Mucosa of rectum (tissue), 2 donors: Measurements from ENCODE around the gene TP63.

ENCODE experiments used
- H3K27ac ChIP-seq, 2 donors: one replicate each; pipeline ENCODE4 v1.7.0; 2013; ENCODE audit warnings: inconsistent platforms in 2 of 2, low read depth in 2 of 2, low read length in 2 of 2
- H3K27me3 ChIP-seq, 2 donors: one replicate each; pipeline ENCODE4 v1.7.0; 2013; ENCODE audit warnings: low read length in 2 of 2; ENCODE audit not compliant: control insufficient read depth in 2 of 2, insufficient read depth in 2 of 2
- H3K36me3 ChIP-seq, 2 donors: one replicate each; pipeline ENCODE4 v1.7.0; 2013; ENCODE audit warnings: low read length in 2 of 2; ENCODE audit not compliant: control insufficient read depth in 2 of 2, insufficient read depth in 2 of 2
- H3K4me1 ChIP-seq, 2 donors: one replicate each; pipeline ENCODE4 v1.7.0; 2013; ENCODE audit warnings: low read length in 2 of 2, mild to moderate bottlenecking in 1 of 2; ENCODE audit not compliant: control insufficient read depth in 2 of 2, insufficient read depth in 2 of 2
- H3K4me3 ChIP-seq, 2 donors: one replicate each; pipeline ENCODE4 v1.7.0; 2013; ENCODE audit warnings: low read length in 2 of 2
- H3K9ac ChIP-seq, 2 donors: one replicate each; pipeline ENCODE4 v1.7.0; 2013; ENCODE audit warnings: low read length in 2 of 2, low read depth in 1 of 2, mild to moderate bottlenecking in 1 of 2
- H3K9me3 ChIP-seq, 2 donors: one replicate each; pipeline ENCODE4 v1.7.0; 2013; ENCODE audit warnings: low read length in 2 of 2; ENCODE audit not compliant: control insufficient read depth in 2 of 2
- donor health status: healthy.
- donor health status: Normal muscosa, but diverticular disease.

TP63 gene

GRCh38 chr3:189901481-189901880, 270.3 kb downstream of the TP63 start:
- Histone ChIP-seq H3K27ac (no peak overlapping the region), H3K4me1 (peaks cover 4 to 21% of the 10 kb centered on the region in 2 donors), H3K9me3 (no peaks in the 10 kb centered on the region)

DNA sequence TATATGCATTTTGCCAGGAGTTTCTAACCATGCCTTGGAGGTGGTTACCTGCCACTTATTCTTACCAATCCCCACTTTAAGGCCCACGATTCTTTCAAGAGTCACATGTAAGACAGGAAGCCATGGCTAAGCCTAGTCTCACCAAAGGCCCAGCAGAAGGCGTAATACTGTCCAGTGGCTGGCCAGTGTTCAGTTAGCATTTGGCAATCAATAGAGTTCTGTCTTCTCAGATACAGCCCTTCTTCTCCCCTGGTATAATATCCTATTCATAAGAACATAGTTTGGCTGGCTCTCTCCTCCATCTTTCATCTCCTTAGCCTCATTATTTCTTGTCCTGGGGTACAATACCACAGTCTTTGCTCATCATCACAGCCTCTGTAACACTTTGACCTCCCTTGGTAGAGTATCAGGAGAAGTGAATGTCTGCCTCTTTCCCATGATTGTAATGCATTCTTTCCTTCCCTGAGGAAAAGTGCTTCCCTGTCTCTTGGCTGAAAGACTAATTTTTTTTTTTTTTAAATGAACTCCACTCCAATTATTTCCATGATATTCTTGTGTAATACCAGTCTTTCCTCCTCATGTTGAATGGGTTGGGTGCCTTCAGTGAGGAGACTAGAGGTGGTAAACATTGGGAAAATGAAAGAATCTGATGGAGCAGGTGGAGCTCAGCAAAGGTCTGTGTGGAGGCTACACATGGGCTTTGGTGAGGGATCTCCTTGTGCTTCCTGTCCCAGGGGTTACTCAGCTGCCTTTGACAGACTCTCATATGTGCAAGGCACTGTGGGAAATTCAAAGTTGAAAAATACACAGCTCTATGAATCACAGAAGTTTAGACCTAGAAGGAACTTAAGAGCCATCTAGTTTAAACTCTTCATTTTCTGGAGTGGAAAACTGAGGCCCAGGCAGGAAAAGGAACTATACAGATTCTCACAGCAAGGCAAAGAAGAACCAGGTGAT, 271.3 kb downstream of the TP63 start:
- Histone ChIP-seq H3K9me3 (no peaks in the 10 kb centered on the region), H3K9ac (no peak overlapping the region), H3K27ac (peak overlapping the region; percentile 53 to 77), H3K4me3 (no peak overlapping the region), H3K27me3 (no peaks in the 10 kb centered on the region), H3K4me1 (peaks cover 4 to 21% of the 10 kb centered on the region in 2 donors), H3K36me3 (no peaks in the 10 kb centered on the region)

More at GRCh38 chr3:189901481-189901880, 270.3 kb downstream of the TP63 start:
- H3K9ac ChIP-seq: no peak overlapping the region
- no peak overlapping the region for H3K4me3 ChIP-seq
- no peaks in the 10 kb centered on the region for H3K36me3 ChIP-seq
- H3K27me3 ChIP-seq: no peaks in the 10 kb centered on the region

DNA sequence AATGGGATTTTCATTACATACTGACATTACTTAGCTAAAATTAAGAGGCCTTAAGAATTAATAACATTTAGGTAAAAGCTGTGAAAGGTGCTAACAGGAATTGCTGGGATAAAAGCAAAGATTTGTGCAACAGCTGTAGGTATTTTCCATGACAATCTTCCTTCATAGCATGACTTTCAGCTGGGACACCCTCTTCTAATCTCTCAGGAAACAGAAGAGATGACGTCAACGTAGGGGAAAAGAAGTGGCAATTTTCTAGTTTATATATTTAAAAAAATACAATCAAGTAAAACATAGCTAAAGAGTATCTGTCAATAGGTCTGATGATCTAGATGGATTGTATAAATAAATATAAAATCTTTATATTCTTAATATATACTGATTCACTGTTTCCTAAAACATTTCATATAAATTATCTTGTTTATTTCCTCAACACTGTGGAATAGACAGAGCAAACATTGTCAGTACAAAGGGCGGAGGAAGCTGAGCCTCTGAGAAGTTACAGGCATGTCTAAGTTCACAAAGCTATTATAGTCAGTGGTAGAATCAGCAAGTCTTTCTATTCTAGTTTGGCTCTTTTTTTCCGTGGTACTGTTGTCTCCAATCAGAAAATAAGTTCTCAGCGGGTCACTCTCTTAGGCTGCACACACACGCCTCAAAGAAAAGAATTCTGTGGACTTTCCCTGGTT, 272.5 kb downstream of the TP63 start:
- Histone ChIP-seq H3K27me3 (no peaks in the 10 kb centered on the region), H3K4me3 (peak overlapping the region in 1 of 2 donors; percentile 43), H3K36me3 (no peaks in the 10 kb centered on the region), H3K27ac (peak overlapping the region; percentile 53 to 77), H3K9ac (peak overlapping the region; percentile 11 to 14), H3K4me1 (peaks cover 4 to 21% of the 10 kb centered on the region in 2 donors), H3K9me3 (no peaks in the 10 kb centered on the region)

GRCh38 chr3:189907803-189908202, 276.6 kb downstream of the TP63 start:
- Histone ChIP-seq H3K9ac (no peak overlapping the region), H3K4me1 (peaks cover 4 to 9% of the 10 kb centered on the region in 2 donors), H3K27ac (no peak overlapping the region), H3K36me3 (no peaks in the 10 kb centered on the region), H3K9me3 (no peaks in the 10 kb centered on the region), H3K27me3 (no peaks in the 10 kb centered on the region), H3K4me3 (no peak overlapping the region)

DNA sequence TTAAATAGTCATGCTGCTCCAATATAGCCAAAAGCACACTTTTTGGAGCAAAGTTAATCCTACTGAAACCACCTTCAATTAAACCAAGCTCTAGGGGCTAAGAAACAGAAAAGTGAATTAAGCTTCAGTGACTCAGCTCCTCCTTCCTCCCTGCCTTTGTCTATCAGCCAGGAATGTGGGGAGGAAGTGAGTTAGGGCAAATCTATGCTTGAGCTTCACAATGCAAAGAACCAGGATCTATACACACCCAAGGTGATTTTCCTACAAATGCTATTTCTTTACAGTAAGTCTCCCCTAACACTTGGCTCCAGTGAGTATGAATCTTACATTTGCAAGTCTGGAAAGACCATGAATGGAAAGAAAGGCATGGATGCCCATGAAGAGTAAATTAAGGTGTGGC, 277.5 kb downstream of the TP63 start:
- no peak overlapping the region for H3K27ac ChIP-seq
- no peaks in the 10 kb centered on the region for H3K9me3 ChIP-seq
- no peaks in the 10 kb centered on the region for H3K27me3 ChIP-seq
- no peak overlapping the region for H3K9ac ChIP-seq
- H3K4me3 ChIP-seq: no peak overlapping the region
- no peaks in the 10 kb centered on the region for H3K36me3 ChIP-seq
- peaks cover 3 to 4% of the 10 kb centered on the region in 2 donors for H3K4me1 ChIP-seq

GRCh38 chr3:189909139-189909538, 277.9 kb downstream of the TP63 start:
- Histone ChIP-seq H3K4me1 (peaks cover under 1 to 4% of the 10 kb centered on the region in 2 donors), H3K36me3 (no peaks in the 10 kb centered on the region), H3K9ac (no peak overlapping the region), H3K4me3 (no peak overlapping the region), H3K27ac (no peak overlapping the region), H3K9me3 (no peaks in the 10 kb centered on the region), H3K27me3 (no peaks in the 10 kb centered on the region)

DNA sequence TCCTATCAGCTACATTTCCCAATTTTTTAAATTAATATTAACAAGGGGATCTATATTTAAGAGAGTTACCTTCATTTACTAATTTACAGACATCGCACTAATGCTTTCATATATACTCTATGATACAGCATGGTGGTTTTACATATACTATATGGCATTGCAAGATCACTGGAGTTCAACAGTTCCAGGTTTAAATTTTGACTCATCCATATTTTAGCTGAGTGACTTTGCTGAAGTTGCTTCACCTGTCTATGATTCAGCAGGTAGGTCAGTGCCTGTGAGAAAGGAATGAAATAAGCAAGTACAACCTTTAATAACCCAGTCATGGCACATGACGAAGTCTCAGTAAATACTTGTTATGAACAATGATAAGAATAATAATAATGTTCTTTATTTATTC, 278.4 kb downstream of the TP63 start:
- no peak overlapping the region for H3K27ac ChIP-seq
- H3K4me3 ChIP-seq: no peak overlapping the region

DNA sequence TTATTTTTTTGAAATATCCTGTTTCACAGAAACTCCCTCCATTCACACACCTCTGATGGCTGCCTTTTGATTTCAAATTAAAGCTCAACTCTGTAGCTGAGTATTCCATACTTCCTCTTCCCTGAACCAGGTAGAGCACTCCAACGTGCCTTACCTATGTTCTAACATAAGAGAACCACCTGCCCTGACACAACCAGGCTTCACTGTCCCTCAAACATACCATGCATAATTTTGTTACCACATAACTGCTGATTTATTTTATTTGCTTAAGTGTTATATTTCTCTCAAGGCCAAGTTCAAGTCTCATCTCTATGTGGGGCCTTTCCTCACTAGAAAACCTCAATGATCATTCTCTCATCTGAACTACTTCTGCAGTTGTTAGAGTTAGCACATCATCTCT, 279.8 kb downstream of the TP63 start:
- no peak overlapping the region for H3K9ac ChIP-seq
- H3K27me3 ChIP-seq: no peaks in the 10 kb centered on the region
- no peak overlapping the region for H3K27ac ChIP-seq
- H3K4me3 ChIP-seq: no peak overlapping the region
- no peaks in the 10 kb centered on the region for H3K4me1 ChIP-seq
- H3K36me3 ChIP-seq: no peaks in the 10 kb centered on the region
- no peaks in the 10 kb centered on the region for H3K9me3 ChIP-seq

More for the DNA sequence above, 278.4 kb downstream of the TP63 start:
- Histone ChIP-seq H3K36me3 (no peaks in the 10 kb centered on the region), H3K9me3 (no peaks in the 10 kb centered on the region), H3K4me1 (no peaks in the 10 kb centered on the region), H3K27me3 (no peaks in the 10 kb centered on the region), H3K9ac (no peak overlapping the region)

- H3K9me3 ChIP-seq: no peaks in the 10 kb centered on the region
- no peaks in the 10 kb centered on the region for H3K27me3 ChIP-seq
- no peaks in the 10 kb centered on the region for H3K4me1 ChIP-seq
- no peak overlapping the region for H3K4me3 ChIP-seq
- H3K27ac ChIP-seq: no peak overlapping the region
- no peaks in the 10 kb centered on the region for H3K36me3 ChIP-seq
- H3K9ac ChIP-seq: no peak overlapping the region
Measured at GRCh38 chr3:189914799-189915198, 283.6 kb downstream of the TP63 start.

DNA sequence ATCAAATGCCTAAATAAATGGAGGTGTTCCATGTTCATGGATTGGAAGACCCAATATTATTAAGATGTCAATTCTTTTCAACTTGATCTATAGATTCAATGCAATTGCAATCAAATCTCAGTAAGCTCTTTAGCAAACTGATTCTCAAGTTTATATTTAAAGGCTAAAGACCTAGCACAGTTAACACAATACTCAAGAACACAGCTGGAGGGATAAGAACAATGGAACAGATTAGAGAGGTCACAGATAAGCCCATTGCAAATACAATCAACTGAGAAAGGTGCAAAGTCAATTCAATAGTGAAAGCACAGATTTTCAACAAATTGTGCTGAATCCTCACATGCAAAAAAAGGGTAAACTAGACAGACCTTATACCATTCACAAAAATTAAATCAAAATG, 290.6 kb downstream of the TP63 start:
- no peaks in the 10 kb centered on the region for H3K27me3 ChIP-seq
- no peaks in the 10 kb centered on the region for H3K9me3 ChIP-seq
- no peaks in the 10 kb centered on the region for H3K4me1 ChIP-seq
- no peak overlapping the region for H3K4me3 ChIP-seq
- H3K9ac ChIP-seq: no peak overlapping the region
- no peaks in the 10 kb centered on the region for H3K36me3 ChIP-seq
- H3K27ac ChIP-seq: no peak overlapping the region
